Skeletal muscle tissue (tissue), 4 donors: Measurements from ENCODE around the gene ELOVL1. TPM values are rescaled to one million over a fixed set of nuclear protein-coding genes. Genes with fewer than 3 reads are reported as not detected.

ENCODE experiments used
- H3K27ac ChIP-seq: one replicate; pipeline ENCODE4 v1.7.0; 2013; ENCODE audit warnings: mild to moderate bottlenecking, low read depth, low read length, inconsistent platforms
- H3K27me3 ChIP-seq, 3 donors: one replicate each; pipeline ENCODE4 v1.7.0; 2013; ENCODE audit warnings: low read length in 3 of 3; ENCODE audit not compliant: control insufficient read depth in 3 of 3, insufficient read depth in 3 of 3
- H3K36me3 ChIP-seq, 3 donors: one replicate each; pipeline ENCODE4 v1.7.0; 2013; ENCODE audit warnings: low read length in 3 of 3; ENCODE audit not compliant: control insufficient read depth in 3 of 3, insufficient read depth in 3 of 3
- H3K4me1 ChIP-seq, 3 donors: one replicate each; pipeline ENCODE4 v1.7.0; 2013; ENCODE audit warnings: low read length in 3 of 3, mild to moderate bottlenecking in 3 of 3; ENCODE audit not compliant: control insufficient read depth in 3 of 3, insufficient read depth in 3 of 3
- H3K4me3 ChIP-seq, 3 donors: one replicate each; pipeline ENCODE4 v1.7.0; 2013; ENCODE audit warnings: low read length in 3 of 3
- H3K9ac ChIP-seq, 3 donors: one replicate each; pipeline ENCODE4 v1.7.0; 2013; ENCODE audit warnings: low read length in 3 of 3, mild to moderate bottlenecking in 3 of 3, moderate library complexity in 2 of 3, low read depth in 1 of 3
- H3K9me3 ChIP-seq, 3 donors: one replicate each; pipeline ENCODE4 v1.7.0; 2013; ENCODE audit warnings: low read length in 3 of 3; ENCODE audit not compliant: control insufficient read depth in 3 of 3
- total RNA-seq: library from RNA; depleted of rRNA; stranded (reverse); fragments of >200 nt; gene quantifications from one replicate; pipeline ENCODE4 v1.2.3, GENCODE V29; 2014
- donor health status: Osteomylitis.

The ELOVL1 gene
- total RNA-seq, 1 donor from 2014 or later, result 13.0 TPM

DNA sequence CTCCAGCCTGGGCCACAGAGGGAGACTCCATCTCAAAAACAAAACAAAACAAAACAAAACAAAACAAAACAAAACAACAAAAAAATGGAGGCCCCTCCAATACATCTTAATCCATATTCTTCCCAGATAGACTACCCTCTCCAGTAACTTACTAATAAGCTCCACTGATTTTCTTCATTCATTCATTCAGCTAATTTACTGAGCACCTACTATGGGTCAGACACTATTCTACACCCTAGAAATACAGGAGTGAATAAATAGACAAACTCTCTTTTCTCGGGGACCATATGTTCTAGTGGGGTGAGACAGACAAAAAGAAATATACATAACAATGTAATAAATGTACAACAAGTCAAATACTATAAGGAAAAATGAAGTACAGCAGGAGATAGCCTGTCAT is 16.8 kb downstream of the ELOVL1 start:
- Histone ChIP-seq H3K27ac (no peak overlapping the region), H3K27me3 (no peaks in the 10 kb centered on the region), H3K9ac (no peak overlapping the region), H3K9me3 (no peaks in the 10 kb centered on the region), H3K36me3 (no peaks in the 10 kb centered on the region), H3K4me1 (peaks cover 9 to 13% (median 12%) of the 10 kb centered on the region in 3 donors), H3K4me3 (no peak overlapping the region)

DNA sequence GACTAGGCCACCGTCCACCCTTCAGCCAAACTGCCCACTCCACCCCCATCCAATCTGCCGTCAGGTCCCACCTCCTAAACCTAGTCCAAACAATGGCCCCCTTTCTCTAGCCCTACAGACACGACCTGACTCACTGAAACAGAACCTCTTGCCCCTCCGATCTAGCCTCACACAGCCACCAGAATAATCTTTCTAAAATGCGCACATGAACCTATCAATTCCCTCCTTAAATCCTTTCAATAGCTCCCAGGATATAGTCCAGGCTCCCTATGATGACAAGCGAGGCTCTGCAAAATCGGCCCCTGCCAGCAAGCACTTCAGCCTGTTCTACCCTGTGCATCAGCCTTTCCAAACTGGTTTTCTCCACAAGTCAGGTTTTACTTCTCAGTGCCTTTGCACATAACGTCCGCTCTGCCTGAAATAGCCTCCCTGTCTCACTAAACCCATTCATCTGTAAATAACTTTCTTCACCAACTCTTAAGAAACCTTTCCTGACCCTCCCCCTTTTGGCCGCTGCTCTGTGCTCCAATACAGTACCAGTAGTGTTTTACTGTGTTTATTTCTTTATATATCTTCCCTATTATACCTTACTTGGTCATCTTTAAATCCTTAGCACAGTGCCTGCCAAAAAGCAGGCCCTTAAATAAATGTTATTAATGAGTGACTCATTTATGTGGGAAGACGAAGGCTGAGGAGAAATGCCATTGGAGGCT is 18.1 kb downstream of the ELOVL1 start:
- H3K9me3 ChIP-seq, result no peaks in the 10 kb centered on the region
- peaks cover 12 to 15% (median 13%) of the 10 kb centered on the region in 3 donors for H3K4me1 ChIP-seq
- peak overlapping the region; percentile 61 to 85 (median 69) for H3K9ac ChIP-seq
- H3K36me3 ChIP-seq, result no peaks in the 10 kb centered on the region
- no peaks in the 10 kb centered on the region for H3K27me3 ChIP-seq
- peak overlapping the region; percentile 49 for H3K27ac ChIP-seq
- peak overlapping the region; percentile 68 to 80 (median 71) for H3K4me3 ChIP-seq

DNA sequence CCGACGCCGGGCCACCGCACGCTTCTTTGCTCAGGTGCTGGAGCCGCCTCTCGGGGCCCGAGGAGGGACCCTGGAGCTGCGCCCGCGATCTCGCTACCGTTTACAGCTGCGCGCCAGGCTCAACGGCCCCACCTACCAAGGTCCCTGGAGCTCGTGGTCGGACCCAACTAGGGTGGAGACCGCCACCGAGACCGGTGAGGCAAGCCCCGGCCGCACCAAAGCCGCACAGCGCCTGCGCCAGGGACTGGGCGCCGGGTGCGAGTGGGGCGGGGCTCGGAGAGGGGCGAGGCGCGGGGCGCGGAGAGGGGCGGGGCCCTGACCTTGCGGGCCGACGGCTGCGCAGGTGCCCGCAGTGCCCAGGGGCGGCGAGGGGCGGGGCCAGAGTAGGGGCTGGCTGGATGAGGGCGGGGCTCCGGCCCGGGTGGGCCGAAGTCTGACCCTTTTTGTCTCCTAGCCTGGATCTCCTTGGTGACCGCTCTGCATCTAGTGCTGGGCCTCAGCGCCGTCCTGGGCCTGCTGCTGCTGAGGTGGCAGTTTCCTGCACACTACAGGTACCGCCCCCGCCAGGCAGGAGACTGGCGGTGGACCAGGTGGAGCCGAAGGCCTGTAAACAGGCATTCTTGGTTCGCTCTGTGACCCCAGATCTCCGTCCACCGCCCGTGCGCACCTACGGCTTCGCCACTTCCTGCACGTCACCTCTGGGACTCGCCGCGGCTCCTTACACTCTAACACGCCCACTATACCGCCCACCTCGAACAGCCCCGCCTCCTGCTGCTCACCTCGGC is 18.8 kb downstream of the ELOVL1 start:
- Histone ChIP-seq H3K9me3 (no peaks in the 10 kb centered on the region), H3K36me3 (no peaks in the 10 kb centered on the region), H3K27me3 (no peaks in the 10 kb centered on the region), H3K4me1 (peaks cover 12 to 22% (median 13%) of the 10 kb centered on the region in 3 donors), H3K4me3 (peak overlapping the region; percentile 68 to 80 (median 71)), H3K9ac (peak overlapping the region; percentile 61 to 85 (median 69)), H3K27ac (peak overlapping the region; percentile 49)

DNA sequence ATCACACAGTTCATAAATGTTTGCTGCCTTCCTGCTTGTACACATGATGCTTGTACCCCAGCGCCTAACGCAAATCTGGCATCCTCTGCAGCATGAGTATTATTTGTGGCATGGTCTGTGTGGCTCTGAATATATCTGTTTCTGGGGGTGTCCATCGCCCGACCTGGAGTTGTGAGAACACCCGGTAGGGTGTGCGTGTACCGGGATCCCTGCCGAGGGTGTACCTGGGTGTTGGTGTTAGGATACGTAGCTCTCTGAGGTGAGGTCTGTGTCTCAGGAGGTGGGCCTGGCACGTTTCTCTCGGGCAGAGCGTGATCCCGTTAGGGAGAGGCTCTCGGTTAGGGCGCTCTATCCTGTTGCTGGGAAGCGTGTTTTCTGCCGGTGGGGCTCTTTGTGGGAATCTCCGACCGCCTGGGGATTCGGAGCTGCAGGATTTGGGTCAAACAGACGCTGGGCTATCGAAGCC is 19.4 kb downstream of the ELOVL1 start:
- Histone ChIP-seq H3K36me3 (no peaks in the 10 kb centered on the region), H3K4me1 (peaks cover 12 to 22% (median 13%) of the 10 kb centered on the region in 3 donors), H3K4me3 (peak overlapping the region; percentile 56 to 80 (median 71)), H3K9me3 (no peaks in the 10 kb centered on the region), H3K27me3 (no peaks in the 10 kb centered on the region), H3K27ac (peak overlapping the region; percentile 49), H3K9ac (peak overlapping the region; percentile 22 to 85 (median 69))

DNA sequence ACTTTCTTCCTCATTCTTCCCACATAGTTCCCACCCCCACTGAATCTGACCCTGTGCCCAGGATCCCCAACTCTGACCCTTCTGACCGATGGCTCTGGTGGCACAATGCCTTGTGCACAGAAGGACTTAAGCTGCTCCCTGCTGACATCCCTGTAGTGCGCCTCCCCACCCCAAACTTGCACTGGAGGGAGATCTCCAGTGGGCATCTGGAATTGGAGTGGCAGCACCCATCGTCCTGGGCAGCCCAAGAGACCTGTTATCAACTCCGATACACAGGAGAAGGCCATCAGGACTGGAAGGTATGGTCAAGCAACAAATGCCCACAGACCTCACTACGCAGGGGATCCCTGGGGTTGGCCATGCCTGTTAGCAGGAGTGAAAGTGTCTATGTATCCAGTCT is 21.2 kb downstream of the ELOVL1 start:
- H3K27ac ChIP-seq, result no peak overlapping the region

DNA sequence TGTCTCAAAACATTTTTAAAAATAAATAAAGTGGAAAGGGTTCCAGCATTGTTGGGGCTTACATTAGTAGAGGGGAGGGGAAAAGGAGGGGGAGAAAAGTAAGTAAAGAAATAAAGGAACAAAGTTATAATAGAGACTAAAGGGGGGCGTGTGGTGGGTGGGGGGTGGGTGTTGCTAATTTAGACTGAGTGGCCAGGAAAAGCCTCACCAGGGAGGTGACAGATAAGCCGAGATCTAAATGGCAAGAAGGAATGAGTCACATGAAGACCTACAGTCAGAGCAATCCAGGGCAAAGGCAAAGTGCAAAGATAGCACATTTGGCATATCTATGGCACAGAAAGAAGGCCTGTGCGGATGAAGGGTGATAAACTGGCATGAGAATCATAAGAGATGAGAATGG is 22.7 kb downstream of the ELOVL1 start:
- H3K9me3 ChIP-seq, result no peaks in the 10 kb centered on the region
- no peaks in the 10 kb centered on the region for H3K36me3 ChIP-seq
- H3K4me3 ChIP-seq, result no peak overlapping the region
- peaks cover 12 to 22% (median 13%) of the 10 kb centered on the region in 3 donors for H3K4me1 ChIP-seq
- no peak overlapping the region for H3K9ac ChIP-seq
- no peaks in the 10 kb centered on the region for H3K27me3 ChIP-seq
- peak overlapping the region; percentile 11 for H3K27ac ChIP-seq

More for the DNA sequence above, 21.2 kb downstream of the ELOVL1 start:
- Histone ChIP-seq H3K9me3 (no peaks in the 10 kb centered on the region), H3K27me3 (no peaks in the 10 kb centered on the region), H3K4me1 (peaks cover 12 to 22% (median 13%) of the 10 kb centered on the region in 3 donors), H3K36me3 (no peaks in the 10 kb centered on the region), H3K9ac (no peak overlapping the region), H3K4me3 (no peak overlapping the region)

DNA sequence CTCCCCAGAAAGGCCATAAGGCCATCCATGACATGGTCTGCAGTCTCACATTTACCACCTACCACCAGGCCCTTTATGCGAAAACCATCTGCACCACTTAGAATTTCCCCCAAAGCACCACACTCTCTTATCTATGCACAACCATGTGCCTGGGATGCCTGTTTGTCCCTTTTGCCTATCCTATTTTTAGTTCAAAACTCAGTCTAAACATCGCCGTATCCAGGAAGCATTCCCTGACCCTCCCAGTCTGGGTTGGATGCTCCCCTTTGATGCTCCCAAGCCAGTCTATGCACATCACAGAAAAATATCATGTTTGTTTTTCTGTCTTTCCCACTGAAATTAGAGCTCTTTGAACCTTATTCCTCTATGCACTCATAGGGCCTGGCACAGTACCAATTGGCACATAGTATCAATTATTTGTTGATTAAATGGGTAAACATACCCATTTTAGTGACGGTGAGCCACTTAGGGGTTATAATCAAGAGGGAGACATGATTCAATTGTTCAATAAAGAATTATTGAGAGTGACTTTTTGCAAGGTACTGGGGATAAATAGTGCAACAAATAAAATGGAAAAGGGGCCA is 23.5 kb downstream of the ELOVL1 start:
- H3K9me3 ChIP-seq, result no peaks in the 10 kb centered on the region
- peaks cover 8 to 20% (median 10%) of the 10 kb centered on the region in 3 donors for H3K4me1 ChIP-seq
- no peaks in the 10 kb centered on the region for H3K27me3 ChIP-seq
- no peak overlapping the region for H3K4me3 ChIP-seq
- no peak overlapping the region for H3K27ac ChIP-seq
- no peaks in the 10 kb centered on the region for H3K36me3 ChIP-seq
- no peak overlapping the region for H3K9ac ChIP-seq

DNA sequence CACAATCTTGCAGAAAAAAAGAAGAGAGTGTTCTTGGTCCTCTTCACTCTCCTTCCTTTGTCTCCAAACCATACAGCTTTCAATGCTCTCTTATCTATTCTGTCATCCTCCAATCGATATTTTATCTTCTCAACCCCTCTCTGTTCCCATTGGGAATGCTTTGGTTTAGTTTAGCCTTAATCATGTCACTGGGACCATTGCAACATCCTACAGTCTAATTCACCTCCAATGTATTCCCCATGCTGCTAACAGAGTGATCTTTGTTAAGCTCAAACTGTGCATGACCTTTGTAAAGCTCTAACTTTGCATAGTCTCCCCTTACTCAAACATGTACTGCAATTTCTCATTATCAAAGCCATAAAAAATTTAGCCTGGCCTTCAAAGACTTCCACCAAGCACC is 27.3 kb downstream of the ELOVL1 start:
- Histone ChIP-seq H3K9me3 (no peaks in the 10 kb centered on the region), H3K27me3 (peaks cover 0 to 2% (median 0%) of the 10 kb centered on the region in 3 donors), H3K27ac (no peak overlapping the region), H3K9ac (no peak overlapping the region), H3K36me3 (no peaks in the 10 kb centered on the region), H3K4me3 (no peak overlapping the region), H3K4me1 (peaks cover 0 to 13% (median 0%) of the 10 kb centered on the region in 3 donors)

DNA sequence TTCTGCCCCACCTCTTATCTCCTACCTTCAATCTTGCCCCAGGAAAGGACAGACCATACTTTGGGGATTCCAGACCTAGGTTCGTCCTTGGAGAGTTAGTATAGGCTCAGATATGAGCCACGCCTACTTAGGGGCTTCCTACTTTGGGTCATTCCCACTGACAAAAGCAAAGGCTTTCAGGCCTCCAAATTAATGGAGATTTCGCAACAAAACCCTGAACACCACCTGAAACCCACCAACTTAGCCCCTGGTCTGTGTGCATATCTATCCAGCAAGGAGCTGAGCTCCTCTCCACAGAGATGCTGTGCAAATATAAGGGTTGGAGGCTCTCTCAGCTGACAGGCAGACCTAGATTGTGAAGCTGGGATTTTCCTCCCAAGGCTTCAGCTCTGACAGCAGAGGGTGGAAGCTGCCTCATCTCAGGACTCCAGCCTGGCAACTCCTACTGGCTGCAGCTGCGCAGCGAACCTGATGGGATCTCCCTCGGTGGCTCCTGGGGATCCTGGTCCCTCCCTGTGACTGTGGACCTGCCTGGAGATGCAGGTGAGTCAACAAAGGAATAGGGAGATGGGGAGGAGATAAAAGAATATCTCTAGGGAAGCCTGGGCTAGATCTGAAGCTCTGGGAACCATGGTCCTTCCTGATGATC is 28.1 kb downstream of the ELOVL1 start:
- H3K27me3 ChIP-seq, result peaks cover 0 to 2% (median 0%) of the 10 kb centered on the region in 3 donors
- H3K36me3 ChIP-seq, result no peaks in the 10 kb centered on the region
- H3K4me1 ChIP-seq, result peaks cover 0 to 7% (median 0%) of the 10 kb centered on the region in 3 donors
- no peak overlapping the region for H3K4me3 ChIP-seq
- H3K9ac ChIP-seq, result no peak overlapping the region
- no peaks in the 10 kb centered on the region for H3K9me3 ChIP-seq
- H3K27ac ChIP-seq, result no peak overlapping the region
